Neutrophil (primary cell): ENCODE data around the gene CREB5.

Experiments
- H3K27ac ChIP-seq: fragments of 200-600 bp; sonication (generic); 2 replicates; pipeline ENCODE4 v1.5.1; 2016; ENCODE audit warnings: mild to moderate bottlenecking, moderate library complexity
- H3K27me3 ChIP-seq: fragments of 200-600 bp; sonication (generic); 2 replicates; pipeline ENCODE4 v1.6.0; 2016; ENCODE audit warnings: mild to moderate bottlenecking
- H3K36me3 ChIP-seq: fragments of 200-600 bp; sonication (generic); 2 replicates; pipeline ENCODE4 v1.5.1; 2017
- H3K4me1 ChIP-seq, 2 experiments: fragments of 200-600 bp in 1 of 2; sonication (generic) in 1 of 2; 1 replicate in 1 of 2; 2 replicates in 1 of 2; pipeline versions ENCODE4 v1.5.1 to v1.6.1; 2013 to 2016; ENCODE audit warnings: low read depth in 1 of 2, low read length in 1 of 2, mild to moderate bottlenecking in 1 of 2, moderate library complexity in 1 of 2; ENCODE audit not compliant: control insufficient read depth in 1 of 2, insufficient read depth in 1 of 2
- H3K4me3 ChIP-seq, 2 experiments: fragments of 200-600 bp in 1 of 2; sonication (generic) in 1 of 2; 1 replicate in 1 of 2; 2 replicates in 1 of 2; pipeline ENCODE4 v1.5.1; 2013 to 2016; ENCODE audit warnings: low read depth in 1 of 2, low read length in 1 of 2, mild to moderate bottlenecking in 1 of 2, moderate library complexity in 1 of 2
- H3K9me3 ChIP-seq: fragments of 200-600 bp; sonication (generic); 2 replicates; pipeline ENCODE4 v1.5.1; 2016
- TF ChIP-seq, protein P1 (sequence below): fragments of 200-600 bp; sonication (generic); IDR thresholded peaks from 2 replicates; pipeline ENCODE4 v1.5.1; 2016; ENCODE audit warnings: antibody characterized with exemption

The CREB5 gene

DNA sequence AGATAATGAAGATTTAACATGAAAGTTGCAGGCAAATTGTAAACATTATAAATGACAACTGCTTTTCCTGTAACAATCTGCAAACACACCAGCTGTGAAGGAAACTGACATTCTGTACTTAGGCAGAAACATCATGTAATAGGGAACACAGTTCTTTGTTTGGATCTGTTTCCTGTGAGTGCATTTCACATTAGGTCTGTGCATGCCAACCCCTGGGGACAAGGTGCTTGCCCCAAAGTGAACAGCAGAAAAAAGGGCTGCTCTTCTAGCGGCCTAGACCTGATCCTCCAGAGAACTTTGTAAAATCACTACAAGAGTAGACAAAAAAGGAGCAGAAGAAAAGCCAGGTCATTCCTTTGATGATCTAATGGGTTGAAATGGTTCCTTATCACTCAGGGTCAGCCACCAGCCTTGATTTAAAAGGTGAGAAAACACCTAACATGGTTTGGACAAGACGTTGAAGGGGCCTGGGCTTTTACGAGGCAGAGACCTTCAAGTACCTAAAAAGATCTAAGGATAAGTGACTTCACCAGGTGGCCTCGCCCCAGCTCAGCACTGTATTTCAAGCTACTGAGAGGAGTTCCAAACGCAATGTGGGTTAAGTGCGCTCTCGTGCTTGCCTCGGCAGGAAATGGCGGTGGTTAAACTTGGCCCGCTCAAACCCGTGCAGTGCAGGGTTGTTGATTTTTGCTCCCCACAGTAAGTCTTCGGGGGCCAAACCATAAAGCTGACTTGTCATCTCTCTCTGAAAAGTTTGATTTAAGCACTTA, 249.7 kb downstream of the CREB5 start:
- no peaks in the 10 kb centered on the region for H3K9me3 ChIP-seq
- H3K36me3 ChIP-seq: no peaks in the 10 kb centered on the region
- TF ChIP-seq, protein P1, sequence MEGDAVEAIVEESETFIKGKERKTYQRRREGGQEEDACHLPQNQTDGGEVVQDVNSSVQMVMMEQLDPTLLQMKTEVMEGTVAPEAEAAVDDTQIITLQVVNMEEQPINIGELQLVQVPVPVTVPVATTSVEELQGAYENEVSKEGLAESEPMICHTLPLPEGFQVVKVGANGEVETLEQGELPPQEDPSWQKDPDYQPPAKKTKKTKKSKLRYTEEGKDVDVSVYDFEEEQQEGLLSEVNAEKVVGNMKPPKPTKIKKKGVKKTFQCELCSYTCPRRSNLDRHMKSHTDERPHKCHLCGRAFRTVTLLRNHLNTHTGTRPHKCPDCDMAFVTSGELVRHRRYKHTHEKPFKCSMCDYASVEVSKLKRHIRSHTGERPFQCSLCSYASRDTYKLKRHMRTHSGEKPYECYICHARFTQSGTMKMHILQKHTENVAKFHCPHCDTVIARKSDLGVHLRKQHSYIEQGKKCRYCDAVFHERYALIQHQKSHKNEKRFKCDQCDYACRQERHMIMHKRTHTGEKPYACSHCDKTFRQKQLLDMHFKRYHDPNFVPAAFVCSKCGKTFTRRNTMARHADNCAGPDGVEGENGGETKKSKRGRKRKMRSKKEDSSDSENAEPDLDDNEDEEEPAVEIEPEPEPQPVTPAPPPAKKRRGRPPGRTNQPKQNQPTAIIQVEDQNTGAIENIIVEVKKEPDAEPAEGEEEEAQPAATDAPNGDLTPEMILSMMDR: no peak
- peaks cover 7% of the 10 kb centered on the region for H3K27me3 ChIP-seq
- no peaks in the 10 kb centered on the region for H3K4me1 ChIP-seq
- H3K4me3 ChIP-seq: no peak overlapping the region
- H3K27ac ChIP-seq: no peak overlapping the region

- Histone ChIP-seq H3K9me3 (no peaks in the 10 kb centered on the region), H3K27ac (no peak overlapping the region), H3K36me3 (no peaks in the 10 kb centered on the region), H3K4me1 (peaks cover 30 to 35% of the 10 kb centered on the region in 2 experiments), H3K27me3 (peaks cover 7% of the 10 kb centered on the region), H3K4me3 (no peak overlapping the region)
- TF ChIP-seq, protein P1: no peak
Measured at GRCh38 chr7:28666154-28666553, 253.8 kb downstream of the CREB5 start.

DNA sequence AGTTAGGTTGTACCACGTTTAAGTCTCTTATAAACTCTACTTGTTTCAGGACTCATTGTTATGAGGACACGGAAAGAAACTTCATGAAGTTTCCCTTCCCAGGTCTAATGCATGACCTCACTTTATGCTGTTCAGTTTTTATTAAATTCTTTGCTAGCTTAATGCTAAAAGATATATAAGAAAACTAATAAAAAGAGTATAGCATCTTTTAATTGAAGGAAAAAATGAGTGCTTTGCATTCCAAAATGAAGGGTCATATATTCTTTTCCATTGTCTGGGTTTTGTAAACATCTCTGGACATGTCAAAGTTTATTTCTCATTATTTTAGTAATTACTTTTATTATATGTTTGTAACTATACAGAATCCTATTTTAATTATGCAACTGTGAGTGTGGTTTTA, 255.8 kb downstream of the CREB5 start:
- TF ChIP-seq, protein P1: no peak
- Histone ChIP-seq H3K27me3 (no peaks in the 10 kb centered on the region), H3K4me1 (peaks cover 45 to 53% of the 10 kb centered on the region in 2 experiments), H3K9me3 (no peaks in the 10 kb centered on the region), H3K36me3 (no peaks in the 10 kb centered on the region), H3K4me3 (no peak overlapping the region), H3K27ac (peak overlapping the region; percentile 94)

- TF ChIP-seq, protein P1: no peak
- H3K27ac ChIP-seq: peak overlapping the region; percentile 94
Measured at GRCh38 chr7:28669330-28669729, 257.0 kb downstream of the CREB5 start.

GRCh38 chr7:28671526-28671925, 259.2 kb downstream of the CREB5 start:
- Histone ChIP-seq H3K36me3 (no peaks in the 10 kb centered on the region), H3K9me3 (no peaks in the 10 kb centered on the region), H3K4me1 (peaks cover 46 to 55% of the 10 kb centered on the region in 2 experiments), H3K27me3 (no peaks in the 10 kb centered on the region), H3K4me3 (no peak overlapping the region), H3K27ac (peak overlapping the region; percentile 94)
- TF ChIP-seq, protein P1: no peak

More at GRCh38 chr7:28669330-28669729, 257.0 kb downstream of the CREB5 start:
- peaks cover 46 to 55% of the 10 kb centered on the region in 2 experiments for H3K4me1 ChIP-seq
- no peaks in the 10 kb centered on the region for H3K9me3 ChIP-seq
- no peaks in the 10 kb centered on the region for H3K27me3 ChIP-seq
- peak overlapping the region; percentile 39 to 50 for H3K4me3 ChIP-seq
- H3K36me3 ChIP-seq: no peaks in the 10 kb centered on the region
